HCT116 (cell line): ENCODE measurements around the gene WSCD2. TPM values are rescaled to one million over a fixed set of nuclear protein-coding genes. Genes with fewer than 3 reads are reported as not detected.

ENCODE experiments used
- ATAC-seq: fragments of 200-7000 bp; cut with Tn5 transposase; 2 replicates; pipeline ENCODE4 v1.9.1; 2020; ENCODE audit warnings: mild to moderate bottlenecking, moderate library complexity
- BruUV-seq: library from RNA; stranded (reverse); fragments of 400-500 nt; replicated peaks from 2 replicates; lab custom pipeline; 2021; lab: Mats Ljungman, UMichigan
- CTCF ChIA-PET: fragments of 300-600 bp; sonication (Branson Sonifier 250); formaldehyde crosslinking; loops from one replicate; lab custom pipeline; 2021; ENCODE audit warnings: antibody characterized with exemption; lab: Charles Lee
- POLR2A ChIA-PET: fragments of 300-600, 350-600 bp; sonication (Branson Sonifier 250); formaldehyde crosslinking; loops from one replicate; lab custom pipeline; 2021; ENCODE audit warnings: antibody characterized with exemption; lab: Charles Lee
- RAD21 ChIA-PET, 2 experiments: fragments of 300-600 bp; sonication (Branson Sonifier 250); formaldehyde crosslinking; loops; one replicate each; lab custom pipeline; 2023; ENCODE audit warnings: low total read pairs in 2 of 2; ENCODE audit not compliant: uncharacterized antibody in 2 of 2, unreplicated experiment in 2 of 2, low non-redundant PET in 1 of 2; lab: Charles Lee
- DNase-seq: peaks from one replicate; pipeline ENCODE4 v3.0.0-alpha.2; 2010; ENCODE audit warnings: low read depth, low spot score
- H2AFZ ChIP-seq: fragments of 200-600 bp; shearing (Covaris generic), sonication (generic); 2 replicates; pipeline ENCODE4 v1.6.1; 2017; ENCODE audit warnings: low read depth, mixed run types, mixed read lengths, antibody characterized with exemption, low read length; ENCODE audit not compliant: poor library complexity, severe bottlenecking
- H3K27ac ChIP-seq: 2 replicates; pipeline ENCODE4 v1.5.1; 2012; ENCODE audit warnings: low read depth, low read length
- H3K27me3 ChIP-seq: fragments of 200-600 bp; sonication (generic); 2 replicates; pipeline ENCODE4 v1.6.1; 2016; ENCODE audit warnings: mixed run types, low read length, mixed read lengths; ENCODE audit not compliant: insufficient read depth
- H3K36me3 ChIP-seq, 2 experiments: fragments of 200-500 bp in 1 of 2; fragments of 200-600 bp in 1 of 2; sonication (Bioruptor generic) in 1 of 2; sonication (generic) in 1 of 2; 2 replicates each; pipeline versions ENCODE4 v1.5.1 to v1.6.1; 2014 to 2016; ENCODE audit warnings: low read length in 2 of 2, inconsistent platforms in 1 of 2, mixed read lengths in 1 of 2, mixed run types in 1 of 2; ENCODE audit not compliant: insufficient read depth in 2 of 2, control insufficient read depth in 1 of 2
- H3K4me1 ChIP-seq, 2 experiments: fragments of 200-600 bp in 1 of 2; sonication (generic) in 1 of 2; 2 replicates each; pipeline versions ENCODE4 v1.5.1 to v1.6.1; 2012 to 2017; ENCODE audit warnings: low read length in 2 of 2, inconsistent platforms in 1 of 2, mild to moderate bottlenecking in 1 of 2, mixed read lengths in 1 of 2, mixed run types in 1 of 2, moderate library complexity in 1 of 2; ENCODE audit not compliant: insufficient read depth in 2 of 2, control insufficient read depth in 1 of 2
- H3K4me2 ChIP-seq: fragments of 200-600 bp; sonication (generic); 2 replicates; pipeline ENCODE4 v1.6.1; 2017; ENCODE audit warnings: mixed run types, low read length, mixed read lengths
- H3K4me3 ChIP-seq, 2 experiments: fragments of 200-600 bp in 1 of 2; sonication (generic) in 1 of 2; replicated peaks in 1 of 2; 2 replicates each; pipeline ENCODE4 v1.5.1; 2011 to 2016; ENCODE audit warnings: low read length in 2 of 2, control low read depth in 1 of 2, low read depth in 1 of 2, mild to moderate bottlenecking in 1 of 2, mixed read lengths in 1 of 2, mixed run types in 1 of 2
- H3K79me2 ChIP-seq: fragments of 200-600 bp; sonication (generic); 2 replicates; pipeline ENCODE4 v1.6.1; 2017; ENCODE audit warnings: mild to moderate bottlenecking, mixed run types, low read length, moderate library complexity, mixed read lengths; ENCODE audit not compliant: insufficient read depth
- H3K9ac ChIP-seq: fragments of 200-600 bp; sonication (generic); 2 replicates; pipeline ENCODE4 v1.6.1; 2016; ENCODE audit warnings: low read length, mixed read lengths
- H3K9me2 ChIP-seq: fragments of 200-600 bp; sonication (generic), shearing (Covaris generic); 2 replicates; pipeline ENCODE4 v1.6.1; 2017; ENCODE audit warnings: mixed run types, mild to moderate bottlenecking, moderate library complexity; ENCODE audit not compliant: insufficient read depth
- H3K9me3 ChIP-seq, 2 experiments: fragments of 200-500 bp in 1 of 2; fragments of 200-600 bp in 1 of 2; sonication (Bioruptor generic) in 1 of 2; sonication (generic) in 1 of 2; 2 replicates each; pipeline ENCODE4 v1.6.1; 2014 to 2017; ENCODE audit warnings: low read length in 2 of 2, mixed read lengths in 2 of 2, inconsistent platforms in 1 of 2, low read depth in 1 of 2, mild to moderate bottlenecking in 1 of 2, mixed run types in 1 of 2, moderate library complexity in 1 of 2; ENCODE audit not compliant: control insufficient read depth in 1 of 2, insufficient read depth in 1 of 2
- H4K20me1 ChIP-seq: fragments of 200-600 bp; sonication (generic), shearing (Covaris generic); 2 replicates; pipeline ENCODE4 v1.6.1; 2017; ENCODE audit warnings: mixed run types, mild to moderate bottlenecking, moderate library complexity; ENCODE audit not compliant: insufficient read depth
- CBX3 ChIP-seq: IDR thresholded peaks from 2 replicates; pipeline ENCODE4 v1.6.1; 2012; ENCODE audit warnings: low read depth
- CEBPB ChIP-seq: IDR thresholded peaks from 2 replicates; pipeline ENCODE4 v1.6.1; 2012; ENCODE audit warnings: low read depth
- ELF1 ChIP-seq: IDR thresholded peaks from 2 replicates; pipeline ENCODE4 v1.6.1; 2012; ENCODE audit warnings: low read depth, borderline replicate concordance
- FOSL1 ChIP-seq: IDR thresholded peaks from 2 replicates; pipeline ENCODE4 v1.6.1; 2012; ENCODE audit warnings: low read depth
- JUND ChIP-seq: IDR thresholded peaks from 2 replicates; pipeline ENCODE4 v1.6.1; 2012
- MAX ChIP-seq: IDR thresholded peaks from 2 replicates; pipeline ENCODE4 v1.6.1; 2012
- POLR2A ChIP-seq: IDR thresholded peaks from 2 replicates; pipeline ENCODE4 v1.7.0; 2011; ENCODE audit warnings: borderline replicate concordance; ENCODE audit not compliant: insufficient read depth, insufficient read length; ENCODE audit errors: extremely low read depth
- POLR2AphosphoS5 ChIP-seq: IDR thresholded peaks from 2 replicates; pipeline ENCODE4 v1.6.1; 2011; ENCODE audit warnings: mild to moderate bottlenecking, low read depth, low read length, moderate library complexity
- REST ChIP-seq: IDR thresholded peaks from 2 replicates; pipeline ENCODE4 v1.6.1; 2012; ENCODE audit warnings: low read depth
- SIN3A ChIP-seq: IDR thresholded peaks from 2 replicates; pipeline ENCODE4 v1.6.1; 2012; ENCODE audit warnings: low read depth
- SP1 ChIP-seq: IDR thresholded peaks from 2 replicates; pipeline ENCODE4 v1.6.1; 2012; ENCODE audit warnings: low read depth
- TCF7L2 ChIP-seq: IDR thresholded peaks from 2 replicates; pipeline ENCODE4 v1.7.0; 2011; ENCODE audit warnings: borderline replicate concordance, inconsistent platforms; ENCODE audit not compliant: insufficient read depth, insufficient read length; ENCODE audit errors: extremely low read depth
- YY1 ChIP-seq: IDR thresholded peaks from 2 replicates; pipeline ENCODE4 v1.6.1; 2011; ENCODE audit warnings: low read length, low read depth, moderate library complexity, mild to moderate bottlenecking; ENCODE audit not compliant: insufficient replicate concordance; ENCODE audit errors: extremely low read depth
- ZNF274 ChIP-seq: fragments of 200-500 bp; sonication (Bioruptor generic); IDR thresholded peaks from 2 replicates; pipeline ENCODE4 v1.6.1; 2014; ENCODE audit warnings: mild to moderate bottlenecking, low read depth, low read length, inconsistent platforms
- intact Hi-C: fragments of 100-400 bp; cut with micrococcal nuclease; formaldehyde crosslinking; loops from 2 replicates; pipeline ENCODE4 v1.10.0; 2022
- total RNA-seq: library from RNA; stranded (reverse); gene quantifications from one replicate; pipeline ENCODE4 v1.2.1, GENCODE V29; 2021; ENCODE audit not compliant: unreplicated experiment
- TF ChIP-seq, protein P1 (sequence below): IDR thresholded peaks from 2 replicates; pipeline ENCODE4 v1.6.1; 2012

Gene WSCD2
- total RNA-seq, 1 experiment from 2014 or later, result 0.05 TPM

DNA sequence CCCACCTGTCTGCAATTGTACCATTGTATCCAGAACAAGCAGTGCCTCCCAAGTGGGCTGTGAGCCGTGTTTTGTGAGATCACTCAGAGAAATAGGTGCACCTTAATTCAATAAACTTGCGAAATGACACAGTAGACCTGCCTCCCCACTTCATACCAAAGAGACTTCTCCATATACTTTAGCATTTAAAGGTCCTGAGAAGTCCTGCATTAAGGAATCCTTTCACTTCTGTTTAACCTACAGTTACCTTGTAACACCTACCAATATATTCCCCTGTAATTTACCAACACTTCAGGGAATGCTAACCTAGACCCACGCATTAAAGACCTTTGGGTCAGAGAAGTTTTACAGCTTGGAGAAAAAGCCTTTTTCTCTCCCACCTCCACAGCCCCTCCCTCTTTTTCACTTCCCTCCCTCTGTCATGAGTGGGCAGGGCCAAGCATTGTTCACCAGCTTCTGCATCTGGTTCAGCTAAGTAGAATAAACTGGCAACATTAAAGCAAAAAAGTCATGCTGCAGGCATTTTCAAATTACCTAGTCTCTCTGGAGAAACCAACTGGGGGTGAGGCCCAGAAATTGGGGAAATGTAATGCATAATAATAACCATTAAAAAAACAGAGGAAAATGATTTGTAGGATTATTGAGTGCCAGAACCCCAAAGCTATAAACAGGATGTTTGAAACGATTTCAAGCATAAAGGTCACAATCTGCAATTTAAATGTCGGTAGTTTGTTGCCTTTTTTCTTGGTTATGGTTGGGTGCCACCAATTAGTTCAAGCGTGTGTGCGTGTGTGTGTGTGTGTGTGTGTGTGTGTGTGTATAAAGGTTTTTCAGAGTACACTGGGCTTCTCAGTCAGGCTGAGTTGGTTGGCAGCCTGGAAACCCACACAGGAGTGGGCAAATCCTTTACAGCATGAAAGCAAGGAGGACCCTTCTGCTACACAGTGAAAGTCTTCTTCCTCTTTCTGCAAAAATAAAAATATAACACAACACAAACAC lies 13.7 kb upstream of the WSCD2 start:
- TF ChIP-seq POLR2AphosphoS5 (no peak), ZNF274 (no peak), FOSL1 (no peak), MAX (no peak), YY1 (no peak), JUND (no peak), ELF1 (no peak)
- TF ChIP-seq, protein P1, sequence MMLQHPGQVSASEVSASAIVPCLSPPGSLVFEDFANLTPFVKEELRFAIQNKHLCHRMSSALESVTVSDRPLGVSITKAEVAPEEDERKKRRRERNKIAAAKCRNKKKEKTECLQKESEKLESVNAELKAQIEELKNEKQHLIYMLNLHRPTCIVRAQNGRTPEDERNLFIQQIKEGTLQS, result no peak
- no peaks in the 10 kb centered on the region for H3K4me1 ChIP-seq
- intact Hi-C loops, result no loop called here
- DNase-seq (no peak), ATAC-seq (no peak)
- no peaks in the 10 kb centered on the region for H3K9me2 ChIP-seq
- ChIA-PET POLR2A (no interaction called here), CTCF (no interaction called here), RAD21 (no interaction called here)
- H3K27ac ChIP-seq, result no peak overlapping the region
- H3K27me3 ChIP-seq, result peaks cover 53% of the 10 kb centered on the region
- H4K20me1 ChIP-seq, result no peaks in the 10 kb centered on the region
- H3K4me3 ChIP-seq, result no peak overlapping the region
- H3K79me2 ChIP-seq, result no peaks in the 10 kb centered on the region
- no peaks in the 10 kb centered on the region for H3K36me3 ChIP-seq
- H3K9me3 ChIP-seq, result no peaks in the 10 kb centered on the region
- no peak overlapping the region for H2AFZ ChIP-seq
- BruUV-seq, result no TSS peak
- no peak overlapping the region for H3K4me2 ChIP-seq
- H3K9ac ChIP-seq, result no peak overlapping the region

DNA sequence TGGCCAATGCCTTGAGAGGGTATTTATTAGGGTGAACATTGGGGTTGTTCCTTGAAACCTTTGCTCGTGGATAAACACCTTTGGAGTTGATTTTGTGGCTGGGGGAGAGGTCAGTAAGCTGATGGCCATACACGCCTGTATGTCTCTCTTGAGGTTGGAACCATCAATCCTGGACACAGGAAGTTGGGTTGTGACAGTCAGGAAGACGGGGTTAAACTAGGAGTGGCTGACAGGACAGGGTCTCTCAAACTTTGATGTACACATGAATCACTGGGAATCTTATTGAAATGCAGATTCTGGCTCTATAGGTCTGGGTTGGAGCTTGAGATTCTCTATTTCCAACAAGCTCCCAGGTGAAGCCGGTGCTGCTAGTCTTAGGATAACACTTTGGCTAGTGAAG lies 12.8 kb upstream of the WSCD2 start:
- no peak for ATAC-seq
- H3K79me2 ChIP-seq, result no peaks in the 10 kb centered on the region
- peaks cover 54% of the 10 kb centered on the region for H3K27me3 ChIP-seq
- H3K4me2 ChIP-seq, result no peak overlapping the region
- H3K9me2 ChIP-seq, result no peaks in the 10 kb centered on the region
- BruUV-seq, result no TSS peak
- intact Hi-C loops, result no loop called here
- H3K36me3 ChIP-seq, result no peaks in the 10 kb centered on the region
- no peak overlapping the region for H3K9ac ChIP-seq
- no peak overlapping the region for H3K27ac ChIP-seq
- no peaks in the 10 kb centered on the region for H3K9me3 ChIP-seq
- no peaks in the 10 kb centered on the region for H3K4me1 ChIP-seq
- H2AFZ ChIP-seq, result no peak overlapping the region
- no peak for DNase-seq
- ChIA-PET CTCF (no interaction called here), RAD21 (no interaction called here), POLR2A (no interaction called here)
- no peaks in the 10 kb centered on the region for H4K20me1 ChIP-seq
- no peak overlapping the region for H3K4me3 ChIP-seq
- TF ChIP-seq TCF7L2, result no peak
- TF ChIP-seq REST, result no peak
- no peak for TF ChIP-seq CEBPB
- TF ChIP-seq POLR2A, result no peak
- no peak for TF ChIP-seq SIN3A
- no peak for TF ChIP-seq JUND
- TF ChIP-seq MAX, result no peak
- TF ChIP-seq CBX3, result no peak
- TF ChIP-seq ELF1, result no peak
- TF ChIP-seq ZNF274, result no peak
- no peak for TF ChIP-seq FOSL1
- TF ChIP-seq SP1, result no peak
